Measurements from ENCODE around the gene MRPL48.
A peak's percentile ranks its signal among the peaks of the same experiment; 100 is the strongest.

Gene MRPL48

DNA sequence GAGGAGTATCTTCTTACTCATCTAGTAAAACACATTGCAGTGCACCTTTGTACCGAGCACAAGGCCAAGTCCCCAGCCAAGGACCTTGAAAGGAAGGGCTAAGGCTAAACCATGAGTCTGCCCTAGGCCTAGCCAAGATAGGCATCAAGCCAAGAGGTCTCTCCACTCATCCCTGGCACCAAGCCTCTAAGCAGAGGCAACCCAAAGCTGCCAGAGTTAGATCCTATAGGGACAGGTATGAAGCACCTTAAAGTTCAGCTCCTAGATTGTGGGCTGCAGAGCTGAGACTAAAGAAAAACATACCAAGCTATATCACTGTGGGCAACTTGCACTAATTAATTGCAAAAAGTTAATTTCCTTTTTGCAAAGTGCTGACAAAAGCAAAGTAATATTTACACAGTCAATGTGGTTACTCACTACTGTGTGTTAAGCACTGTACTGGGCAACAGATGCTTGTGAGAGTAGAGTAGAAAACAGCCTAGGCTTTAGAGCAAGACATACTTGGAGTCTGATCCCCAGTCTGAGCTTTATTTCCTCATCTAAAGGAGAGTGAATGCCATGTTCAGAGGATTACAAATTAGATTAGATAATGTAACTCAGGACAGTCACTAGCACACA, 81.8 kb downstream of the MRPL48 start:
- H3K4me3 ChIP-seq (ENCODE audit: low read depth, low read length): no peak overlapping the region
- TF ChIP-seq, protein P1, sequence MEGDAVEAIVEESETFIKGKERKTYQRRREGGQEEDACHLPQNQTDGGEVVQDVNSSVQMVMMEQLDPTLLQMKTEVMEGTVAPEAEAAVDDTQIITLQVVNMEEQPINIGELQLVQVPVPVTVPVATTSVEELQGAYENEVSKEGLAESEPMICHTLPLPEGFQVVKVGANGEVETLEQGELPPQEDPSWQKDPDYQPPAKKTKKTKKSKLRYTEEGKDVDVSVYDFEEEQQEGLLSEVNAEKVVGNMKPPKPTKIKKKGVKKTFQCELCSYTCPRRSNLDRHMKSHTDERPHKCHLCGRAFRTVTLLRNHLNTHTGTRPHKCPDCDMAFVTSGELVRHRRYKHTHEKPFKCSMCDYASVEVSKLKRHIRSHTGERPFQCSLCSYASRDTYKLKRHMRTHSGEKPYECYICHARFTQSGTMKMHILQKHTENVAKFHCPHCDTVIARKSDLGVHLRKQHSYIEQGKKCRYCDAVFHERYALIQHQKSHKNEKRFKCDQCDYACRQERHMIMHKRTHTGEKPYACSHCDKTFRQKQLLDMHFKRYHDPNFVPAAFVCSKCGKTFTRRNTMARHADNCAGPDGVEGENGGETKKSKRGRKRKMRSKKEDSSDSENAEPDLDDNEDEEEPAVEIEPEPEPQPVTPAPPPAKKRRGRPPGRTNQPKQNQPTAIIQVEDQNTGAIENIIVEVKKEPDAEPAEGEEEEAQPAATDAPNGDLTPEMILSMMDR (IDR thresholded peaks at IDR 0.05; ENCODE audit: insufficient read depth, low read depth, low read length, missing control alignments): no peak
- no peak for DNase-seq (ENCODE audit: low read depth)

DNA sequence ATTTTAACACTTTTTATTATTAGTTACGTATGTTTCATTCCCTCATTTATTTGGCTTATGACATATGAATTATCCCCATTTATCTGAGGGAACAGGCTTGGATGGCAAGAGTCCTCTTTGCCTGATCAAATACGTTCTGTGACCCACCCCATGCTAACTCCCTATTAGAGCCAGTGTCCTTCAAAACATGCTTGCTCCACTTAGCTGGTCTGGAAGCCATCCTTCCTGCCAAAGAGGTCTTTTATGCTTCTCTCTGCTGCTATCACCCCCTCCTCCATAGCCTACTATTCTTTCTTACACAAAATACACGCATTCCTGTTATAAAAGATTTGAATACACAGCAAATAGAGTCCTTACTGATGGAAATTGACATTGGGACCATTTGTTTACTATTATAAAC, 82.6 kb downstream of the MRPL48 start:
- TF ChIP-seq, protein P1 (IDR thresholded peaks at IDR 0.05; ENCODE audit: insufficient read depth, low read depth, low read length, missing control alignments): no peak
- no peak overlapping the region for H3K4me3 ChIP-seq (ENCODE audit: low read depth, low read length)
- no peak for DNase-seq (ENCODE audit: low read depth)

DNA sequence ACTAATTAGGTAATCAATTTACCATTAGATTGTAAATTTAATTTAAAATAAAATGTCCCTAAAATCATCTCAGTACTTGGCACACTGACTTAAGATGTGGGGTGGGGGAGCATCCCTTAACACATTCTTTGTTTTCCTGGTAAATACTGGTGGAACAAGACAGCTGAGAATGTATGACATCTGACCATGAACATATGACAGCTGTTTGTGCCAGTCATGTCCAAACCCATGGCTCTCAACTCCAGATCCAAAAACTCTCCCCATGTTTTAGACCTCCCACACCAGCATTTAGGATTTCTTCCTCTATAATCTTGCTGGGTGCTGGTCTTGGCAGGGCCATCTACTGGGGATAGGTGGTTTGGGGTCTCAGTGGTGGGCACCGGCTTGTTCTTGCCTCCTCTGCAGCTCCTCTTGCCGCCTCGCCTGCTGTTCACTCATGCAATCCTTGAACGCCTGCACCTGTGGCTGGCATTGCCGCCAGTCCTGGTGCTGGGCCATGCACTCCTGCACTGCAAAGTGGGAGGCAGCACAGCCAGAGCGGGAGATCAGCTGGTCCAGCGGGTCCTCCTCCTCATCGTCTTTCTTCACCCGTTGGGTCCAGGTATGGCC, 85.2 kb downstream of the MRPL48 start:
- TF ChIP-seq, protein P1 (IDR thresholded peaks at IDR 0.05; ENCODE audit: insufficient read depth, low read depth, low read length, missing control alignments): no peak
- no peak for DNase-seq (ENCODE audit: low read depth)
- H3K4me3 ChIP-seq (ENCODE audit: low read depth, low read length): no peak overlapping the region

DNA sequence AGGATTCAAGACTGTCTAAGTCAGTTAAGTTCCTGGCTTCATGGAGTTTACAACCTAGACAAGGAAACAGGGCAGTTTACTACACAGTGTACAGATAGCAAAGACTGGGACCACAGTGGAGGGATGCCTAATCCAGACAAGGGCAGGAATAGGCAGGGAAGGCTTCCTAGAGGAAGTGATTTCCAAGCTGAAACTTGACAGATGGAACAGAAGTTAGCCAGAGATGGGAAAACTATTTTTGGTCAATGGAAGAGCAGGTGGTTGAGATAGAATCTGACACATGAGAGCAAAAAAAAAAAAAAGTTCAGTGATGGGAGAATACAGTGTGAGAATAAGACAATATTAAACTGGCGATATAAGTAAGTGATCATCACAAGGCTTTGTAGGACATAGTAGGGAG, 87.7 kb downstream of the MRPL48 start:
- TF ChIP-seq, protein P1 (IDR thresholded peaks at IDR 0.05; ENCODE audit: insufficient read depth, low read depth, low read length, missing control alignments): no peak
- peak overlapping the region; percentile 89 for H3K4me3 ChIP-seq (ENCODE audit: low read depth, low read length)
- DNase-seq (ENCODE audit: low read depth): no peak

DNA sequence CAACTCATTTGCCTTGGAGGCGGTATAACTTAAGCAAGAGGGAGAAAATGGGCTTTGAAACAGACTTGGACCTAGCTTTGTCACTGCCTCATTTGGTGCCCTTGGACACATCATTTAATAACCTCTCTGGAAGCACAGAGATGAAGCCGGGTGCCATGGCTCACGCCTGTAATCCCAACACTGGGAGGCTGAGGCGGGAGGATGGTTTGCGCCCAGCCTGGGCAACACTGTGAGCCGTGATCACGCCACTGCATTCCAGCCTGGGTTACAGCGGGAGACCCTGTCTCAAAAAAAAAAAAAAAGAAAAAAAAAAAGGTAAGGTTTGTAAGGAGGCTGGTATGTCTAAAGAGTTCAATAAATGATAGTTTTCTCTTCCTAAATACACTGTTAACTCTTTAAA, 88.2 kb downstream of the MRPL48 start:
- TF ChIP-seq, protein P1 (IDR thresholded peaks at IDR 0.05; ENCODE audit: insufficient read depth, low read depth, low read length, missing control alignments): no peak
- peak; percentile 6 for DNase-seq (ENCODE audit: low read depth)
- peak overlapping the region; percentile 89 for H3K4me3 ChIP-seq (ENCODE audit: low read depth, low read length)

DNA sequence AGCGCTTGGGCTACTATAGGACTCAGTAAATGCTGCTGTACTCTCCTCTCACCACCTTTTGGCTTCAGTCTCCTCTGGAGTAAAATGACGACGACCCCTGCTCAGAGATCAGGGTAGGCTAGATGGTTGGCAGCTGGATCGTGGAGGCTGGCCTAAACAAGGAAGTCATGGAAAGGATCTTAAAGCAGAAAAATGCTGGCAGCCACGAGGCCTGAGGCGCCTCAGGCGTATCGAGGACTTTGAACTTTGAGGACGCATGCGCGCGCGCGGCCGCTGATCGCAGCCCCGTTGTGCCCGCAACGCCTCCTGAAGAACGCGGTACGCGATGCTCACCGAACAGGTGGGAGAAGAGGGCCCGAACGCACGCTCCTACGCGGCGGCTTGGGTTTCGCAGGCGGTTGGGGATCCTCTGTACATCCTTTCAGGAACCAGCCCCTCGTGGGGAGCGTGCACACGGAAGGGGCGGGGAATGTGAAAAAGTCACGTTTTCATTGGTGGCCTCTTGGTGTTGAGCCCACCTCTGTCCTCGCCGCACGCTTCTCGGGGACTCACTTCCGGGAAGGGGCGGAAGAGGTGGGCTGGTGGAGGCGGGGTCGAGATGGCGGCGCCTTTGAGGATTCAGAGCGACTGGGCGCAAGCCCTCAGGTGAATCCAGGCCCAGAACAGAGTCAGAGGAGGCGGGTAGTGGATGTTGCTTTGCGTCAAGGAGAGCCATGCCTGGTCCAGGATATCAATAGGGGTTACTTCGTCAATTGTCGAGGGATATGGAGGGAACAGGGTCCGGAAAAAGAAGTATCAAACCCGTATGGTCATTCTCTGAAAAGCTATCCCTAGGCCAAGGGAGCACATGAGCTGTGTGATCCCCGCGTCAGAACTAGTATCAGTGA, 89.0 kb downstream of the MRPL48 start, which contains the start of the genes COA4 and PAAF1:
COA4 (minus strand) TSS at position 423 of the 887 bp plus-strand sequence. CDS start 3,468 bp downstream, outside the sequence.
PAAF1 (plus strand) TSS at position 576 of the 887 bp plus-strand sequence; CDS start at position 599, 23 bp downstream.
- TF ChIP-seq, protein P1 (IDR thresholded peaks at IDR 0.05; ENCODE audit: insufficient read depth, low read depth, low read length, missing control alignments): no peak
- peak; percentile 98 for DNase-seq (ENCODE audit: low read depth)
- peak within 1 kb of the TSS; percentile 89 for H3K4me3 ChIP-seq (ENCODE audit: low read depth, low read length)

Measured in GM12865 (cell line).